ENCODE data around the gene AAMP.

DNA sequence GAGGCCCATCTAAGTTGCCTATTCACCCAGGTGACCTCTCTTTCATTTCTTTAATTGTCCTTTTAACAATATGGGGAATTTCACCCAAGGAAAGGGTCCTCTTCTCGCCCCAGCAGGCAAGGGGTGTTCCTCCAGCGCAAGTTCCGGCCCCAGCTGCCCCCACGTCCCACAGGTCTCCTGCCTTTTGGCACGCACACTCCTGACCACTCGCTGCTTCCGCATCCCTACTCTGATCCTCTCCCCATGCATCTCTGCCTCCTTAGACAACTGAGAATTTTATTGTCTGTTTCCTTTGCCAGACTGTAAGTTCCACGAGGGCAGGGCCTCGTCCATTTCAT is 53.6 kb downstream of the AAMP start:
- TF ChIP-seq, protein P1, sequence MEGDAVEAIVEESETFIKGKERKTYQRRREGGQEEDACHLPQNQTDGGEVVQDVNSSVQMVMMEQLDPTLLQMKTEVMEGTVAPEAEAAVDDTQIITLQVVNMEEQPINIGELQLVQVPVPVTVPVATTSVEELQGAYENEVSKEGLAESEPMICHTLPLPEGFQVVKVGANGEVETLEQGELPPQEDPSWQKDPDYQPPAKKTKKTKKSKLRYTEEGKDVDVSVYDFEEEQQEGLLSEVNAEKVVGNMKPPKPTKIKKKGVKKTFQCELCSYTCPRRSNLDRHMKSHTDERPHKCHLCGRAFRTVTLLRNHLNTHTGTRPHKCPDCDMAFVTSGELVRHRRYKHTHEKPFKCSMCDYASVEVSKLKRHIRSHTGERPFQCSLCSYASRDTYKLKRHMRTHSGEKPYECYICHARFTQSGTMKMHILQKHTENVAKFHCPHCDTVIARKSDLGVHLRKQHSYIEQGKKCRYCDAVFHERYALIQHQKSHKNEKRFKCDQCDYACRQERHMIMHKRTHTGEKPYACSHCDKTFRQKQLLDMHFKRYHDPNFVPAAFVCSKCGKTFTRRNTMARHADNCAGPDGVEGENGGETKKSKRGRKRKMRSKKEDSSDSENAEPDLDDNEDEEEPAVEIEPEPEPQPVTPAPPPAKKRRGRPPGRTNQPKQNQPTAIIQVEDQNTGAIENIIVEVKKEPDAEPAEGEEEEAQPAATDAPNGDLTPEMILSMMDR (IDR thresholded peaks at IDR 0.05; ENCODE audit: low read length): no peak
- no peak for TF ChIP-seq EZH2 (optimal IDR thresholded peaks at IDR 0.05; ENCODE audit: low read depth, low read length)
